HUES64 (cell line): Measurements from ENCODE around the gene CD248. TPM values are rescaled to one million over a fixed set of nuclear protein-coding genes. Genes with fewer than 3 reads are reported as not detected.
"Not testable (repeated sequence)": the region's sequence is repeated elsewhere in the genome, so short reads cannot be mapped to it uniquely, and the experiment has no call there.

ENCODE experiments used
- H3K27ac ChIP-seq: 2 replicates; pipeline ENCODE4 v1.7.0; 2013; ENCODE audit warnings: low read depth, low read length, inconsistent platforms
- H3K27me3 ChIP-seq: 2 replicates; pipeline ENCODE4 v1.6.1; 2013; ENCODE audit warnings: mild to moderate bottlenecking, low read length; ENCODE audit not compliant: insufficient read depth
- H3K36me3 ChIP-seq: 2 replicates; pipeline ENCODE4 v1.6.1; 2013; ENCODE audit warnings: mild to moderate bottlenecking, low read length; ENCODE audit not compliant: insufficient read depth
- H3K4me1 ChIP-seq: 2 replicates; pipeline ENCODE4 v1.6.1; 2013; ENCODE audit warnings: mild to moderate bottlenecking, low read length, moderate library complexity; ENCODE audit not compliant: insufficient read depth
- H3K4me3 ChIP-seq: 2 replicates; pipeline ENCODE4 v1.5.1; 2013; ENCODE audit warnings: mild to moderate bottlenecking, low read length, moderate library complexity
- H3K9ac ChIP-seq: 2 replicates; pipeline ENCODE4 v1.6.1; 2013; ENCODE audit warnings: mild to moderate bottlenecking, low read depth, low read length
- H3K9me3 ChIP-seq: 2 replicates; pipeline ENCODE4 v1.6.1; 2013; ENCODE audit warnings: low read depth, low read length; ENCODE audit not compliant: insufficient read depth
- WGBS: fragments of 150-250, 120-280 bp; methylation state at CpG from one replicate; pipeline ENCODE4 v1.1.7; 2013; ENCODE audit warnings: missing lambda C conversion rate; 5-methylcytosine and 5-hydroxymethylcytosine counted together
- polyA plus RNA-seq, 2 experiments: library from polyadenylated mRNA; stranded (reverse); fragments of 50-300 nt; gene quantifications; one replicate each; pipeline ENCODE4 v1.2.3, GENCODE V29; 2013

CD248 gene
- polyA plus RNA-seq (2013, experiment 1 of 2): 2.0 TPM
- polyA plus RNA-seq (2013, experiment 2 of 2): 2.9 TPM

- Histone ChIP-seq H3K9me3 (no peaks in the 10 kb centered on the region), H3K36me3 (no peaks in the 10 kb centered on the region), H3K4me3 (0 out of 2 replicates have a peak within 1 kb of the TSS, but pooled peaks have one; percentile 14), H3K9ac (peak within 1 kb of the TSS; percentile 54; the same call in 1 of the 2 replicates), H3K4me1 (peaks cover 21% of the 10 kb centered on the region), H3K27ac (peak within 1 kb of the TSS; percentile 73; the same call in 1 of the 2 replicates), H3K27me3 (no peaks in the 10 kb centered on the region)
- 18% methylated on average over 28 of the region's 29 CpGs for WGBS
Measured at GRCh38 chr11:66316849-66317251, at the start of gene CD248. TSS of gene CD248 (minus strand) at chr11:66317044. CDS start at chr11:66317027, 17 bp downstream.

- Histone ChIP-seq H3K27ac (no peak overlapping the region), H3K36me3 (peaks cover 71% of the 10 kb centered on the region), H3K4me3 (no peak overlapping the region), H3K27me3 (no peaks in the 10 kb centered on the region), H3K4me1 (peaks cover 10% of the 10 kb centered on the region), H3K9ac (no peak overlapping the region), H3K9me3 (no peaks in the 10 kb centered on the region)
- 94% methylated on average over 14 of the region's 14 CpGs for WGBS
Measured at GRCh38 chr11:66365711-66366619, 49.1 kb upstream of the CD248 start.

GRCh38 chr11:66365166-66365565 lies 48.3 kb upstream of the CD248 start:
- Histone ChIP-seq H3K9ac (no peak overlapping the region), H3K27ac (no peak overlapping the region), H3K36me3 (peaks cover 71% of the 10 kb centered on the region), H3K4me1 (peaks cover 8% of the 10 kb centered on the region), H3K9me3 (no peaks in the 10 kb centered on the region), H3K27me3 (no peaks in the 10 kb centered on the region), H3K4me3 (no peak overlapping the region)
- 98% methylated on average over 6 of the region's 6 CpGs for WGBS

- Histone ChIP-seq H3K27ac (no peak overlapping the region), H3K36me3 (peaks cover 62% of the 10 kb centered on the region), H3K4me3 (no peak overlapping the region), H3K9ac (no peak overlapping the region), H3K9me3 (no peaks in the 10 kb centered on the region), H3K4me1 (no peaks in the 10 kb centered on the region), H3K27me3 (no peaks in the 10 kb centered on the region)
- 65% methylated on average over 15 of the region's 15 CpGs for WGBS
Measured at GRCh38 chr11:66363805-66364535, 47.1 kb upstream of the CD248 start.

GRCh38 chr11:66363187-66363601 lies 46.4 kb upstream of the CD248 start:
- peaks cover 55% of the 10 kb centered on the region for H3K36me3 ChIP-seq
- 97% methylated on average over 14 of the region's 14 CpGs for WGBS

GRCh38 chr11:66362481-66363147 lies 45.8 kb upstream of the CD248 start:
- H3K27me3 ChIP-seq: no peaks in the 10 kb centered on the region
- no peaks in the 10 kb centered on the region for H3K9me3 ChIP-seq
- H3K36me3 ChIP-seq: peaks cover 49% of the 10 kb centered on the region
- H3K4me3 ChIP-seq: no peak overlapping the region
- H3K9ac ChIP-seq: no peak overlapping the region
- no peak overlapping the region for H3K27ac ChIP-seq
- 85% methylated on average over 9 of the region's 9 CpGs for WGBS
- no peaks in the 10 kb centered on the region for H3K4me1 ChIP-seq

More at GRCh38 chr11:66363187-66363601, 46.4 kb upstream of the CD248 start:
- no peak overlapping the region for H3K9ac ChIP-seq
- H3K9me3 ChIP-seq: no peaks in the 10 kb centered on the region
- no peaks in the 10 kb centered on the region for H3K4me1 ChIP-seq
- H3K27ac ChIP-seq: no peak overlapping the region
- no peak overlapping the region for H3K4me3 ChIP-seq
- no peaks in the 10 kb centered on the region for H3K27me3 ChIP-seq

GRCh38 chr11:66361502-66361941 lies 44.7 kb upstream of the CD248 start:
- H3K36me3 ChIP-seq: peaks cover 38% of the 10 kb centered on the region
- WGBS: 90% methylated on average over 6 of the region's 6 CpGs

GRCh38 chr11:66360406-66361073 lies 43.7 kb upstream of the CD248 start:
- no peak overlapping the region for H3K27ac ChIP-seq
- 94% methylated on average over 15 of the region's 15 CpGs for WGBS
- no peaks in the 10 kb centered on the region for H3K27me3 ChIP-seq
- H3K36me3 ChIP-seq: peaks cover 28% of the 10 kb centered on the region
- no peaks in the 10 kb centered on the region for H3K4me1 ChIP-seq
- H3K4me3 ChIP-seq: no peak overlapping the region
- H3K9me3 ChIP-seq: no peaks in the 10 kb centered on the region
- H3K9ac ChIP-seq: no peak overlapping the region

More at GRCh38 chr11:66361502-66361941, 44.7 kb upstream of the CD248 start:
- Histone ChIP-seq H3K27me3 (no peaks in the 10 kb centered on the region), H3K27ac (no peak overlapping the region), H3K4me1 (no peaks in the 10 kb centered on the region), H3K9me3 (no peaks in the 10 kb centered on the region), H3K9ac (no peak overlapping the region), H3K4me3 (no peak overlapping the region)

- H3K27me3 ChIP-seq: no peaks in the 10 kb centered on the region
- no peaks in the 10 kb centered on the region for H3K9me3 ChIP-seq
- no peak overlapping the region for H3K4me3 ChIP-seq
- no peaks in the 10 kb centered on the region for H3K4me1 ChIP-seq
- H3K36me3 ChIP-seq: peaks cover 22% of the 10 kb centered on the region
- no peak overlapping the region for H3K27ac ChIP-seq
- WGBS: 80% methylated on average over 3 of the region's 3 CpGs
- H3K9ac ChIP-seq: no peak overlapping the region
Measured at GRCh38 chr11:66359662-66360087, 42.8 kb upstream of the CD248 start.

- H3K27me3 ChIP-seq, H3K4me3 ChIP-seq, H3K27ac ChIP-seq, H3K9ac ChIP-seq, H3K9me3 ChIP-seq, H3K4me1 ChIP-seq: not testable (repeated sequence)
- peaks cover 12% of the 10 kb centered on the region for H3K36me3 ChIP-seq
- 93% methylated on average over 6 of the region's 8 CpGs for WGBS
Measured at GRCh38 chr11:66350560-66351235, 33.9 kb upstream of the CD248 start.
